ENCODE data around the gene RASA2.
A peak's percentile ranks its signal among the peaks of the same experiment; 100 is the strongest.

The RASA2 gene

DNA sequence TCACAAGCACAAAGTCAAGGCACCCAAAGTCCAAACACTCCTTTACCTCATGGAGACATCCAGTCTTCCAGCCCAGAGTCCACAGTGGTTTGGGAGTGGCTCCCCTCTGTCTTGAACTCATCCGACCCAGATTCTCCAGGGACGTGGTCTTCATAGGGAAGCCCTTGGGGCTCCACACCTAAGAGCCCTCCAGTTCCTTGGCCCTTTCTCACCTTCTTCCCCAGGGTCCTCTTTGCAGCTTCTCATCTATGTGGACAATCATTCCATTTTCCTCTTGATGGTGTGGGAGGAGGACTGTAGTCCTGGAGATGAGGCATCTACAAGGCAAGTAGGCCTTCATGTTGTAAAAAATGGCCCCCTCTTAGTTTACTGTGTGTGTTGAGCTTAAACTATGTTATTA is 164.0 kb downstream of the RASA2 start:
- no peak for DNase-seq

DNA sequence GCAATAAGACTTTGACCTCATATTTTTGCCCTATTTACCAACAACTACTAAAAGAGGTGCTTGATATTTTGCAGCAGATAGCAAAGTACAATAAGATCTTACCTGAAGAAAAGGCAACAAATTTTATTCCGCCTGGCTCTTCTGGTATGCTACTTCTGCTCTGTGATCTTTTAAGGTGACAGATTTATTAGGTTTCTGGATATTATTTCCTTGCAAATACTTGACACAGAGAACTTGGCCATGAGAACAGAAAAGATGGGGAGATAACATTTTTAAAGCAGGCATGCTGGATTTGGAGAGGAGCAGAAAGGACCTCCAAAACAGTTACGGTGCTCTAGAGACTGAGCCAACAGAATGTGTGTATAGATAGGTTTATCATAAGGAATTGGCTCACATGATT is 164.6 kb downstream of the RASA2 start:
- DNase-seq, result no peak

DNA sequence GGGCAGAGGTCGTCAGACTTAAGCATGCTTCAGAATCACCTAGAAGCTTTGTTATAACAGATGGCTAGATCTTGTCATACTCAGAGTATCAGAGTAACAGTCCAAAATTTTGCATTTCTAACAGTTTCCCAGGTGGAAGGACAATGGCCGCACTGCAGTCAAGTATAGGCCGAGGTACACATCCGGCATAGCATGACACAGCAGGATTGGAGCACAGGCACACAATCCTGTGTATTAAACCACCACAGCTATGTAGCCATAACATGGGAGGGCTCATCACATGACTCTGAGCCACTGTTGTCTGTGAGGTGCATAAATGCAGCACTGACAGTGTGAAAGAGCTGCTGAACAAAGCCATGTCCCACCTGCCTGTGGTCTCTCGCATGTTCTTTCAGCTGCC is 165.5 kb downstream of the RASA2 start:
- DNase-seq, result no peak

DNA sequence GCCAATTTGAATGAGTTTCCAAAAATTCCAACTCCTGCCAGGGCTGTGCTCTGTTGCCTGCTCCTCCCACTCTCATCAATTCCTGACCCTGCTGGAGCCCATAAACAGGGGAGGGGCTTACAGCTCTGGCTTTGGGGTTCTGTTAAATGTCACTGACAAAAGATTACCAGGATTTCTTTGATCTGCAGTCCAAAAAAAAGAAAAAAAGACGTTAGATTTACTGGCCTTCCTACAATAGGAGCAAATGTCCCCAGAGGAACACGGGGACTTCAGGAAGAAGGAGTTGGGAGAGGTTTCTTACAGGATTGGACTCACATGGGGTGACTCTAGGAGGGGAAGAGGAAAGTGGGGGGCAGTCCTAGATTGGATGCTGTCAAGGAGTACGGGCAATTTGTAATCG is 167.0 kb downstream of the RASA2 start:
- no peak for DNase-seq

DNA sequence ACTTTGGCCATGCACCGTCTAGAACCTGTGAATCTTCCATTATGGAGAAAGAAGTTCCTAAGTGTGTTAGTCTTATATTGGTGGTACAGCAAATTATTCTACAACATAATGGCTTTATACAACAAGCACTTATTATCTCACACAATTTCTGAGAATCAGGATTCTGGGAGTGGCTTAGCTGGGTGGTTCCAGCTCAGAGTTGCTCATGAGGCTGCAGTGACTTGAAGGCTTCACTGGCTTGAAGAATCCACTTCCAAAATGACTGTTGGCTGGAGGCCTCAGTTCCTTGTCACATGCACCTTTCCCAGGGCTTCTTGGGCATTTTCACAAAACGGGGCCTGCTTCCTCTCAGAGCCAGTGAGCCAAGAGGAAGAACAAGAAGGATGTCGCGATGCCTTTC is 169.0 kb downstream of the RASA2 start:
- no peak for DNase-seq

DNA sequence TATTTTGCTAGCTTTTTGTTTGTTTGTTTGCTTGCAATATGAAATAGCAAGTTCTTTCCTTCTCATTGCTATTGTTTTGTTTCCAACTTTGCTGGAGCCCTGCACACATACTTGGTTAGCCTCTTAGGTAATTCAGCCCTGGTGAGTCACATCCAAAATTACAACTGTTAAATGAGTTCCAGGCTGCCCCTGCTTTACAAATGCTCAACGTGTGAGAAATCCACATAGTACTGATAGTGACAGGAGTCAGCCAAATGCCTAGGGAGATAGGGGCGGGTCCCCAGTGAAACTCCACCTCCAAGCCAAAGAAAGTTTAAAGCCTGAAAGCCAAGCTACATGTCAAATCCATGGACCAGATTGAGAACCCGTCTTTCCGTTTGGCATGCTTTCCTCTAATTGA is 169.9 kb downstream of the RASA2 start:
- DNase-seq, result no peak

DNA sequence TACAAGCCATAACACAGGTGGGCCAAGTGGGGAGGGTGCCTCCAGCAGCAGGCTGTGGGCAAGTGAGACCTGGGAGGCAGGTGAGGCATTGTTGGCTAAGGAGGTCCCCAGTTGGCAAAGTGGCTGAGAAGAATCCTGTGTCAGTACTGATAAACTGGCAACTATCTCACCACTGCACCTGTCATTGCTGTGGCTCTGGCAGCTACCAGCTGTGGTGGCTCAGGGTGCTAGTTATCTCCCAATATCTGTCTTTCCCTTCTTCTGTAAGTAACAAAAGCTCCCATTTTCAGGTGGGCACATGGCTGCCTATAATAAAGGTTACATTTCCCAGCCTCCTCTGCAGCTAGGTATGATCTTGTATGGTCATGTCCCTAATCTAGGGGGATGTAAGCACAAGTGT is 170.7 kb downstream of the RASA2 start:
- no peak for DNase-seq

DNA sequence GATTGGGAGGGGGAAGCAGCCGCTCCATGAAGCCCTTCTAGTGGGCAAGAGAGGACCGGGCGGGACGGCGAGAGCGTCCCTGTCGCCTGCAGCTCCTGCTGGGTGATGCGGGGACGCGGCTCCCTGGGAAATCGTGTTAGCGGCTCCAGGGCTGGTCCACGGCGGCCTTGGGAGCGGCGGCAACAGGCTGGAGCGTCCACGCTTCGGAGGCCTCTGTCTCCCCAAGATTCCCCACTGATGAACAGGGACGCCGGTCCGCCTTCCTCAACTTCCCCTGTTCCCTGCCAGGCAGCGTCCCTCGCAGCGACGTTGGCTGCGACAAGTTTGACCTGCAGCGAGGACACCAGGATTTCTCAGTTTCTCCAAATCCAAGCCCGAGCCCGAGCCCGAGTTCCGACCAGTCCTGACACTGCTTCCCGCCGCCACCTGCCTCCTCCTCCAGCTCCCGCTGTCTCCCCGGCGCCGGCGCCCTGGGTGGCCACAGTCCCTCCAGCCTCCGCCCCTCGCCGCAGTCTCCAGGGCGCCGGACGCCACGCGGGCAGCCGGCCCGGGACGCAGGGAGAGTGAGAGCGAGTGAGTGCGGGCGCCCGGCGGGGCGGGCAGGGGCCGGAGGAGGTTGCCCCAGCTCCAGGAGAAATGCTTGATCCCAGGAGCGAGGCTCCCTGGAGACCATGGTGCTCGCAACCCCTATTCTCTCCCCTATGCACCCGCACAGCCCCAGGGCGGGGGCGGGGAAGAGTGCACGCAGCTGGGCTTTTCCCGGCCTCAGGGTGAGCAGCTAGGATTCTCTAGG is 173.2 kb downstream of the RASA2 start:
- peak; percentile 2 for DNase-seq

DNA sequence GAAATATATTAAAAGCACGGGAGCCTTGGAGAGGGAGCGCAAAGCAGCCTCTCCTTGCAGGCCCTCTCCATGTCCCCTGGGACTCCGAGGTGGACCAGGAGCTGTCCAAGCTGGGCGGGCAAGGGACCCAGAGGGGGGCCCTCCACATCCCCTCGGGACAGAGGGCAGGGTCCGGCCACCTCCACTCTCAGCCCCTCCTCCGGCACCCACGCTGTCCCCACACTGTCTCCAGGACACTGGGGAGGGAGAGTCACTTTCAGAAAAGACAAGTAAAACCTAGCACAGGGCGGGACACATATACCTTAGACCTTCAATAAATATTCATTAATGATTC is 173.8 kb downstream of the RASA2 start:
- DNase-seq, result no peak

DNA sequence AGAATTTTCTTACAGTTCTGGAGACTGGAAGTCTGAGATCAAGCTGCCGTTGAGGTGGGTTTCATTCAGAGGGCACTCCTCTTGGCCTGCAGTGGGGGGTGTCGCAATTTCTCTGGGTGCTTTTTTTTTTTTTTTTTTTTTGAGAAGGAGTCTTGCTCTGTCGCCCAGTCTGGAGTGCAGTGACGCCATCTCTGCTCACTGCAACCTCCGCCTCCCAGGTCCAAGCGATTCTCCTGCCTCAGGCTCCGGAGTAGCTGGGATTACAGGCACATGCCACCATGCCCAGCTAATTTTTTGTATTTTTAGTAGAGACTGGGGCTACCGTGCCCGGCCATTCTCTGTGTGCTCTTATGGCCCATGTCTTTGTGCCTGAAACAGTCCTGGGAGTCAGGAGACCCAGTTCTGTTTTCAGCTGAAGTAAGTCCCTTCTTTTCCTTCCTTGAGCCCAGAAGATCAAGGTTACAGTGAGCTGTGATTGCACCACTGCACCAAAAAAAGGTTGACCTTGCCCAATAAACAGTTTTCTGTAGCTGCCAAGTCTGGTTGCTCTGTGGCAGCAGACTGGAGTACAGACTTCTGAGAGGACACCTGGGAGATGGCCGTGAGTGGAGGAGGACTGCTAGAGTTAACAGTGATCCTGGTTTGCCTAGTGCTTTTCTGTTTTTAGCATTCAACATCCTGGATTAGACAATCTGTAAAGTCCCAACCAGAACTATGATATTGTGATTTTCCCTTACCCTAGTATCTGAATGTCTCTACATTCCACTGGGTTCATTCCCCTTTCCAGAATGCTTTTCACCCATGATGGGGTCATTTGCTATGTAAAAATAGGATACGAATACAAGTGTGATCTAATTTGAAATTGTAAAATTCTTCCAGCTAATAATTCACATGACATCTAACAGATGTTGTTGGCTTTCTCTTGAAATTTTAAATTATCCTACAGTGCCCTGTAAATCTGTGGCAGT is 174.7 kb downstream of the RASA2 start:
- no peak for DNase-seq

DNA sequence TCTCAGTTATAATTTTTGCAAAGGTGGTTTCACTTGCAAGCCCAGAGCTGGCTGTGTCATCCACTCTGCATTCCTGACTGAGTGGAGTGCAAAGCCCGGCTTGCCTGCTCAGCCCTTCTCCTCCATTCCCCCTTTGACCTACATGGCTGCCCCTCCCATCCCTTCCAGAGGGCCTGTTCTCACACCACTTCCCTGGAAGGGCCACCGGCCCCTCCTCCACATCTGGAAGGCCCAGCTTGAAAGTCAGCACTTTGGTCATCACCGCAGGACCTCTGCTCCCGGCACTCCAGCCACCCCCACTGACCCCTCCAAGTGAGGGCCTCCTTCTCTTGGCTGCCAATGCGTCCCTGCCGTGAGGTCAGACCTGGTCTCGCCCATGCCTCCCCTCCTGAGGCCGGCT is 177.2 kb downstream of the RASA2 start:
- DNase-seq, result no peak
